Astrocyte (in vitro differentiated cells and primary cell): Measurements from ENCODE around the gene SOSTDC1.

Source experiments
- EZH2 ChIP-seq: IDR thresholded peaks from 2 replicates; pipeline ENCODE4 v1.6.1; 2012; ENCODE audit warnings: mild to moderate bottlenecking, low read length, inconsistent platforms; ENCODE audit not compliant: insufficient read depth
- TF ChIP-seq, protein P1 (sequence below): IDR thresholded peaks from 2 replicates; pipeline ENCODE4 v1.5.1; 2011; ENCODE audit warnings: low read depth, mild to moderate bottlenecking, inconsistent platforms, low read length, moderate library complexity; ENCODE audit not compliant: insufficient read depth

DNA sequence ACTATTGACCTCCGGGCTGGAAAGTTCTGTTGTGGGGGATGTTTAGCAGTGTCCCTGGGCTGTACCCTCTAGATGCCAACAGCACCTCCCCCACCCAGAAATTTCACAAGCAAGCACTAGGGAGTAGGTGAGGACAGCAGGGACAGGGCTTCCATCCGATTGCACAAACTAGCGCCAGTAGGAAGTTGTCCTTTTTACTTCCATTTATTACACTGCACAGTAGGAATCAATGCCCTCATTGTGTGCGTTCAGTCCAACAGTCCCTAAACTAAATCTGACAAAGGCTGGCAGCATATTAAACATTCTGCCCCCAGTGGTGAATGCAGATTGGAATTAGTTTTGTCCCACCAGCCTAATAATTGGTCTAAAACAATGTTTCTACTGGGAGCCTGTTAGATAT, 6.4 kb upstream of the SOSTDC1 start:
- TF ChIP-seq, protein P1, sequence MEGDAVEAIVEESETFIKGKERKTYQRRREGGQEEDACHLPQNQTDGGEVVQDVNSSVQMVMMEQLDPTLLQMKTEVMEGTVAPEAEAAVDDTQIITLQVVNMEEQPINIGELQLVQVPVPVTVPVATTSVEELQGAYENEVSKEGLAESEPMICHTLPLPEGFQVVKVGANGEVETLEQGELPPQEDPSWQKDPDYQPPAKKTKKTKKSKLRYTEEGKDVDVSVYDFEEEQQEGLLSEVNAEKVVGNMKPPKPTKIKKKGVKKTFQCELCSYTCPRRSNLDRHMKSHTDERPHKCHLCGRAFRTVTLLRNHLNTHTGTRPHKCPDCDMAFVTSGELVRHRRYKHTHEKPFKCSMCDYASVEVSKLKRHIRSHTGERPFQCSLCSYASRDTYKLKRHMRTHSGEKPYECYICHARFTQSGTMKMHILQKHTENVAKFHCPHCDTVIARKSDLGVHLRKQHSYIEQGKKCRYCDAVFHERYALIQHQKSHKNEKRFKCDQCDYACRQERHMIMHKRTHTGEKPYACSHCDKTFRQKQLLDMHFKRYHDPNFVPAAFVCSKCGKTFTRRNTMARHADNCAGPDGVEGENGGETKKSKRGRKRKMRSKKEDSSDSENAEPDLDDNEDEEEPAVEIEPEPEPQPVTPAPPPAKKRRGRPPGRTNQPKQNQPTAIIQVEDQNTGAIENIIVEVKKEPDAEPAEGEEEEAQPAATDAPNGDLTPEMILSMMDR, result no peak
- TF ChIP-seq EZH2, result no peak
